Esophagus muscularis mucosa (tissue), 4 donors: ENCODE measurements around the gene TC2N. TPM values are rescaled to one million over a fixed set of nuclear protein-coding genes. Genes with fewer than 3 reads are reported as not detected.

Experiments used
- DNase-seq: peaks from one replicate; pipeline ENCODE4 v3.0.0-alpha.2; 2017; ENCODE audit errors: extremely low spot score
- H3K27ac ChIP-seq, 4 donors: fragments of 200-600 bp; sonication (generic); replicated peaks in 1 of 4; 1 replicate in 3 of 4; 2 replicates in 1 of 4; pipeline ENCODE4 v1.5.1; 2016 to 2019; ENCODE audit warnings: mild to moderate bottlenecking in 1 of 4
- H3K27me3 ChIP-seq, 4 donors: fragments of 200-600 bp; sonication (generic); one replicate each; pipeline versions ENCODE4 v1.5.1 to v1.6.0; 2016 to 2019
- H3K36me3 ChIP-seq, 4 donors: fragments of 200-600 bp; sonication (generic); one replicate each; pipeline ENCODE4 v1.5.1; 2016 to 2019
- H3K4me1 ChIP-seq, 4 donors: fragments of 200-600 bp; sonication (generic); one replicate each; pipeline ENCODE4 v1.5.1; 2016 to 2019
- H3K4me3 ChIP-seq, 4 donors: fragments of 200-600 bp; sonication (generic); 1 replicate in 2 of 4; 2 replicates in 2 of 4; pipeline ENCODE4 v1.5.1; 2016 to 2019; ENCODE audit warnings: mild to moderate bottlenecking in 4 of 4, moderate library complexity in 1 of 4
- H3K9me3 ChIP-seq, 4 donors: fragments of 200-600 bp; sonication (generic); 1 replicate in 3 of 4; 2 replicates in 1 of 4; pipeline ENCODE4 v1.5.1; 2016 to 2019
- CTCF ChIP-seq, 3 experiments: fragments of 200-600 bp in 2 of 3; fragments of 450-650 bp in 1 of 3; sonication (generic) in 2 of 3; IDR thresholded peaks; one replicate each; pipeline ENCODE4 v1.5.1; 2017 to 2019; ENCODE audit warnings: antibody characterized with exemption in 3 of 3, mild to moderate bottlenecking in 2 of 3, moderate library complexity in 1 of 3
- EP300 ChIP-seq: sonication (generic); formaldehyde crosslinking; IDR thresholded peaks from one replicate; pipeline ENCODE4 v1.6.1; 2017; ENCODE audit warnings: antibody characterized with exemption
- POLR2A ChIP-seq: fragments of 450-650 bp; IDR thresholded peaks from one replicate; pipeline ENCODE4 v1.6.1; 2017; ENCODE audit warnings: antibody characterized with exemption, moderate library complexity, mild to moderate bottlenecking, low read depth
- POLR2AphosphoS5 ChIP-seq, 2 donors: sonication (generic); formaldehyde crosslinking; IDR thresholded peaks; one replicate each; pipeline ENCODE4 v1.6.1; 2017; ENCODE audit warnings: antibody characterized with exemption in 2 of 2
- WGBS: methylation state at CpG from one replicate; pipeline ENCODE4 v1.1.5; 2018; 5-methylcytosine and 5-hydroxymethylcytosine counted together
- intact Hi-C: fragments of 100-400 bp; cut with DNase I; formaldehyde crosslinking; loops from one replicate; pipeline ENCODE4 v1.15.1; 2023
- total RNA-seq, 4 donors: library from RNA; depleted of rRNA; stranded (reverse); fragments of >200 nt; gene quantifications; one replicate each; pipeline versions ENCODE4 v1.1.0 to v1.2.1, GENCODE V29; 2016

The TC2N gene
- total RNA-seq, 4 donors from 2014 or later = 17.8 to 27.8 (median 23.7) TPM

GRCh38 chr14:91752961-91753360 is 114.4 kb downstream of the TC2N start:
- Histone ChIP-seq H3K36me3 (no peaks in the 10 kb centered on the region), H3K27me3 (no peaks in the 10 kb centered on the region), H3K9me3 (no peaks in the 10 kb centered on the region), H3K4me1 (peaks cover 0 to 24% (median 10%) of the 10 kb centered on the region in 4 donors), H3K27ac (peak overlapping the region in 2 of 4 donors; percentile 4 to 11), H3K4me3 (no peak overlapping the region)
- no peak for DNase-seq
- TF ChIP-seq EP300 (no peak), POLR2AphosphoS5 (IDR thresholded peaks at IDR 0.05) (no peak), POLR2A (no peak), CTCF (IDR thresholded peaks at IDR 0.05) (no peak)
- 67% methylated on average over 1 of the region's 1 CpG for WGBS
- intact Hi-C loops = no loop called here

- Histone ChIP-seq H3K27me3 (no peaks in the 10 kb centered on the region), H3K4me3 (no peak overlapping the region), H3K4me1 (peaks cover 0 to 24% (median 10%) of the 10 kb centered on the region in 4 donors), H3K36me3 (no peaks in the 10 kb centered on the region), H3K9me3 (no peaks in the 10 kb centered on the region), H3K27ac (no peak overlapping the region)
- 94% methylated on average over 2 of the region's 2 CpGs for WGBS
- DNase-seq = no peak
- TF ChIP-seq EP300 (no peak), POLR2A (no peak), POLR2AphosphoS5 (IDR thresholded peaks at IDR 0.05) (no peak), CTCF (IDR thresholded peaks at IDR 0.05) (no peak)
- intact Hi-C loops = no loop called here
These were observed 115.6 kb downstream of the TC2N start for GRCh38 chr14:91751719-91752118.

GRCh38 chr14:91750634-91751198 is 116.6 kb downstream of the TC2N start:
- no peak for DNase-seq
- Histone ChIP-seq H3K36me3 (no peaks in the 10 kb centered on the region), H3K4me1 (peaks cover 0 to 27% (median 10%) of the 10 kb centered on the region in 4 donors), H3K4me3 (no peak overlapping the region), H3K27ac (no peak overlapping the region), H3K27me3 (no peaks in the 10 kb centered on the region), H3K9me3 (no peaks in the 10 kb centered on the region)
- TF ChIP-seq POLR2A (no peak), EP300 (no peak), CTCF (IDR thresholded peaks at IDR 0.05) (no peak), POLR2AphosphoS5 (IDR thresholded peaks at IDR 0.05) (no peak)
- WGBS = 94% methylated on average over 3 of the region's 3 CpGs
- intact Hi-C loops = no loop called here

GRCh38 chr14:91749868-91750267 is 117.5 kb downstream of the TC2N start:
- 48% methylated on average over 2 of the region's 2 CpGs for WGBS
- no peak overlapping the region for H3K4me3 ChIP-seq
- no peaks in the 10 kb centered on the region for H3K27me3 ChIP-seq
- H3K36me3 ChIP-seq = no peaks in the 10 kb centered on the region
- TF ChIP-seq POLR2A (no peak), EP300 (no peak), CTCF (IDR thresholded peaks at IDR 0.05) (no peak), POLR2AphosphoS5 (IDR thresholded peaks at IDR 0.05) (no peak)
- H3K9me3 ChIP-seq = no peaks in the 10 kb centered on the region
- intact Hi-C loops = no loop called here
- H3K4me1 ChIP-seq = peaks cover 0 to 28% (median 8%) of the 10 kb centered on the region in 4 donors
- no peak for DNase-seq
- no peak overlapping the region for H3K27ac ChIP-seq

GRCh38 chr14:91748049-91748448 is 119.3 kb downstream of the TC2N start:
- Histone ChIP-seq H3K4me3 (no peak overlapping the region), H3K9me3 (no peaks in the 10 kb centered on the region), H3K27me3 (no peaks in the 10 kb centered on the region), H3K27ac (no peak overlapping the region), H3K4me1 (peaks cover 0 to 12% (median 2%) of the 10 kb centered on the region in 4 donors), H3K36me3 (no peaks in the 10 kb centered on the region)
- DNase-seq = no peak
- WGBS = 94% methylated on average over 2 of the region's 2 CpGs
- intact Hi-C loops = no loop called here
- TF ChIP-seq EP300 = no peak
- no peak for TF ChIP-seq POLR2AphosphoS5 (IDR thresholded peaks at IDR 0.05)
- TF ChIP-seq CTCF (IDR thresholded peaks at IDR 0.05) = no peak
- no peak for TF ChIP-seq POLR2A
